Aorta (tissue), 5 donors: Measurements from ENCODE around the gene PTPRN2. TPM values are rescaled to one million over a fixed set of nuclear protein-coding genes. Genes with fewer than 3 reads are reported as not detected.
"Not testable (repeated sequence)": the region's sequence is repeated elsewhere in the genome, so short reads cannot be mapped to it uniquely, and the experiment has no call there.

Experiments used
- ATAC-seq: fragments of 200-7000 bp; cut with Tn5 transposase; one replicate; pipeline ENCODE4 v1.9.1; 2022; ENCODE audit warnings: moderate library complexity; ENCODE audit not compliant: low FRiP score
- DNase-seq, 2 donors: peaks; one replicate each; pipeline ENCODE4 v3.0.0-alpha.2; 2020
- H3K27ac ChIP-seq, 2 donors: one replicate each; pipeline ENCODE4 v1.5.1; 2013; ENCODE audit warnings: low read length in 2 of 2, mild to moderate bottlenecking in 2 of 2, moderate library complexity in 2 of 2, control low read depth in 1 of 2, inconsistent platforms in 1 of 2, low read depth in 1 of 2
- H3K27me3 ChIP-seq, 2 donors: one replicate each; pipeline ENCODE4 v1.6.1; 2013; ENCODE audit warnings: control low read depth in 1 of 2, low read length in 1 of 2, mild to moderate bottlenecking in 1 of 2, moderate library complexity in 1 of 2; ENCODE audit not compliant: insufficient read depth in 2 of 2, control insufficient read depth in 1 of 2
- H3K36me3 ChIP-seq, 2 donors: one replicate each; pipeline ENCODE4 v1.6.1; 2013; ENCODE audit warnings: control low read depth in 1 of 2, low read length in 1 of 2, mild to moderate bottlenecking in 1 of 2; ENCODE audit not compliant: insufficient read depth in 2 of 2, control insufficient read depth in 1 of 2
- H3K4me1 ChIP-seq, 2 donors: one replicate each; pipeline ENCODE4 v1.6.1; 2013; ENCODE audit warnings: low read length in 2 of 2, control low read depth in 1 of 2, mild to moderate bottlenecking in 1 of 2, moderate library complexity in 1 of 2; ENCODE audit not compliant: insufficient read depth in 2 of 2, control insufficient read depth in 1 of 2
- H3K4me3 ChIP-seq, 2 donors: one replicate each; pipeline ENCODE4 v1.5.1; 2013; ENCODE audit warnings: low read length in 2 of 2, control low read depth in 1 of 2, mild to moderate bottlenecking in 1 of 2
- H3K9me3 ChIP-seq: one replicate; pipeline ENCODE4 v1.6.1; 2013; ENCODE audit warnings: mild to moderate bottlenecking, low read length; ENCODE audit not compliant: control insufficient read depth
- WGBS, 2 donors: extraction: QIAGEN DNeasy Blood & Tissue Kit; methylation state at CpG; one replicate each; pipeline ENCODE4 v1.1.7; 2013; 5-methylcytosine and 5-hydroxymethylcytosine counted together
- intact Hi-C, 2 donors: fragments of 100-400 bp; cut with DNase I; formaldehyde crosslinking; loops; one replicate each; pipeline versions ENCODE4 v1.14.2 to v1.15.0; 2022
- polyA plus RNA-seq, 2 donors: library from polyadenylated mRNA; stranded (reverse); fragments of 200-250 nt; gene quantifications; one replicate each; pipeline ENCODE4 v1.2.3, GENCODE V29; 2013
- total RNA-seq, 2 donors: library from RNA; stranded (reverse); fragmentation: NEBNext Ultra II Directional; extraction: Animal tissue kit (Norgen Biotek cat#: 25700); gene quantifications; one replicate each; pipeline ENCODE4 v1.2.1, GENCODE V29; 2021
- donor health status: healthy with polysubstance abuse.
- donor health status: Bipolar disorder and iron deficiency.
- donor health status: DM: no; HTN: no; CAD: no.
- donor health status: DM: no; HTN: no; CAD: no.
- donor health status: DM: yes; HTN: yes; CAD: no.

PTPRN2 gene
- total and polyA plus RNA-seq, 4 donors: 0.67 to 3.3 (median 1.4) TPM

DNA sequence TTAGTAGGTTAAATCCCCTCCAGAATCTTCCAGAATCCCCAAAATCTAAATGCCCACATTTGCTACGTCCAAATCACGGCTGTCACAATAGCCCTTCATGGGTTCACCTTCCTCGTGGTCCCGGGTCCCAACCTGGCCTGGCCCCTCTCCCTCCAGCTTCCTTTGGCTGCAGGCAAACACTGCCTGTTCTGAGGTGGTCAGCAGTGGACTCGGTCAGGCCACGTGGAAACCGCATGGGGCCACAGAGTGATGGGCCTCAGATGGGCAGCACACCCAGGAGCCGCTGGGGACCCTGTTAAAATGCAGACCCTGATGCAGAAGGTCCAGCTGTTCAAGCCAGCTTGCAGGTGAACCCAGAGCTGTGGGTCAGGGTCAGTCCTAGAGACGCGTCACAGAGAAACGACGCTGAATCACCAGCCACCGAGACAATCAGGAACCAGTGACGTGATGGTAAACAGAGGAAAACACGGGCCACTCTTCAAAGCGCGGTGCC lies 662.2 kb downstream of the PTPRN2 start:
- H3K36me3 ChIP-seq: no peaks in the 10 kb centered on the region
- DNase-seq: peak in 1 of 2 donors; percentile 37
- intact Hi-C loops: no loop called here
- peaks cover 4% of the 10 kb centered on the region for H3K9me3 ChIP-seq
- no peak overlapping the region for H3K27ac ChIP-seq
- WGBS, 2 donors: 84 to 85% methylated on average over 17 of the region's 17 CpGs
- no peaks in the 10 kb centered on the region for H3K4me1 ChIP-seq
- no peaks in the 10 kb centered on the region for H3K27me3 ChIP-seq
- no peak for ATAC-seq
- no peak overlapping the region for H3K4me3 ChIP-seq

DNA sequence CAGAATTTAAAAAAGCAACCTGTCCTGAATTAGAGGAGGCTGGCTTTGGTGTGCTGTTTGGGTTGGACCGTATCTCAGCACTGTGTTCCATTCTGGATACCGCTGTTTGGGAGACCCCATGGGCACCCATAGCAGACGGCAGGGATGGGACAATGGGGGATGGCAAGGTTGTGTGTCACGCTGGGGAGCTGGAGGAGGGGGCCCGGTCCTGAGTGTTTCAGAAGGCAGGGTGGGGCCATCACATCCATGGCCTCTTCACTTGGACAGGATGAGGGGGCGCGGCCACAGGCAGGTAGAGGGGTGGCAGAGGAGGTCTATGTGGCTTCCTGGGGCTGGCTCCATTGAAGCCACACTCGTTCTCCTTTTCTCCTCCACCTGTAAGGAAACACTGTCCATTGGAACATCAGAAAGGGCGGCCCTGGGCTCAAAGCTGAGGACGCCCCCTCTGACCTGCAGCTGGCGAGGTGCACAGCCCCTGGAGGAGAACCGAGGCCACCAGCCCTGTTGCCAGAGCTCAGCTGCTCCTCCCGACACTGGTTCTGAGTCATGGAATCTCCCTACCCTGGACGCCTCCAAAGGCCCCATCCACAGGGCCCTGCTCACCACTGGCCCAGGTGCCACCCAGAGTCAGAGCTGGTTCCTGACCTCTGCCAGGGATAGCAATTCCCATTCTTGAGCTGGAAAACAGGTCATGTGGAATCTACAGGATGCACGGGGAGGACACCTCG lies 663.6 kb downstream of the PTPRN2 start:
- H3K36me3 ChIP-seq: no peaks in the 10 kb centered on the region
- WGBS, 2 donors: 85% methylated on average over 16 of the region's 16 CpGs
- H3K27ac ChIP-seq: no peak overlapping the region
- H3K27me3 ChIP-seq: no peaks in the 10 kb centered on the region
- no peak for ATAC-seq
- intact Hi-C loops: no loop called here
- peak in 1 of 2 donors; percentile 49 for DNase-seq
- peaks cover 4% of the 10 kb centered on the region for H3K9me3 ChIP-seq
- H3K4me1 ChIP-seq: no peaks in the 10 kb centered on the region
- H3K4me3 ChIP-seq: no peak overlapping the region

DNA sequence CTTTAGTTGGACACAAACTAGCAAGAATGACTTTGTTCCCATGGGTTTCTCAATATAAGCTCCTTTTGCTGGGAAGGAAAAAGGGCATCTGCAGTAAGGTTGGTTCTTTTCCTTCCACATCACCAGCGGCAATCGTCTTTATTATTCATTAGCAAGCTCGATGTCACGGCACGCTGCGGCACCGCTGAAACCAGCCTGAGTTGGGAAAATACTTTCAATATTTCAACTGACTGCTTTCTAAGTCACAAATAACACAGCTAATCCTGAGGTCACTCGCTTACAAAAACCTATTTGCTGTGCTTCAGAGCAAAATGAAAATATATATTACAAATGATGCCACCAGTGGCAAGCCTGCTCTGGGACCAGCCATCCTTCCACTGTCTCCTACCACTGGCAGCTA lies 665.0 kb downstream of the PTPRN2 start:
- no peak overlapping the region for H3K27ac ChIP-seq
- DNase-seq (peak in 1 of 2 donors; percentile 27), ATAC-seq (no peak)
- H3K27me3 ChIP-seq: no peaks in the 10 kb centered on the region
- no peak overlapping the region for H3K4me3 ChIP-seq
- peaks cover 4% of the 10 kb centered on the region for H3K9me3 ChIP-seq
- no peaks in the 10 kb centered on the region for H3K36me3 ChIP-seq
- intact Hi-C loops: no loop called here
- H3K4me1 ChIP-seq: no peaks in the 10 kb centered on the region
- 81 to 83% methylated on average over 8 of the region's 8 CpGs for WGBS, 2 donors

DNA sequence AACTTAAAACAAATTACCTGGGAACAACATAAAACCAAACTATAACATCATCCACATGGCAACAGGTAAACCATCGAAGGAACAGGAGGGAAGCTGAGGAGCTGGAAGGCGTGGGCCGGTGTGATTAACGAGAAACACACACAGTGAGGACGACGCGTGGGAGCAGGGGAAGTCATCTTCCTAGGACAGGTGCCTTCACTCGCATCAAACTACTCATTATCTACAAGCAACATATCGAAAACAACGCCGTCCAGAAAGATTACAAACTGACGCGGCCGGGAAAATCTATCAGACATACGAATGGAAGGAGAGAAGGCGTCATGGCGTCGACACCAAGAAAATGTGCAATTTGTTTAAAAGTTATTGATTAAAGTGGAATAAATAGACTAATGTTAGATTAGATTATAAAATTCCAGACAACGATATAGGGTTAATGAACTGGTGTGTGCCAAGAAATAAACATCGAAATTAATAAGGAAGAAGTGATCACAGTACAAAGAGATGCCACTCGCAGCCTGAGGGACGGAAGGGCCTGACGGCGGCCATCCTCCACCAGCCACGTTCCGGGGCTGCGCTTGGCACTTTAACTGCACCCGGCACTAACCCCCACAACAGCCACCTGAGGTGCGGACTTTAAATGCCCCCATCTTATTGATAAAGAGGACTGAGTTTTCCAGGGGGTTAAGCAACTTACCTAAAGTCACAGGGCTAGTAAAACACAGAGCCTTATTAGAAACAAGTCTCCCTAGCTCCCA lies 669.1 kb downstream of the PTPRN2 start:
- intact Hi-C loops: no loop called here
- Histone ChIP-seq H3K27ac (no peak overlapping the region), H3K36me3 (no peaks in the 10 kb centered on the region), H3K4me3 (no peak overlapping the region), H3K9me3 (peaks cover 6% of the 10 kb centered on the region), H3K4me1 (no peaks in the 10 kb centered on the region), H3K27me3 (no peaks in the 10 kb centered on the region)
- DNase-seq (peak in 1 of 2 donors; percentile 44), ATAC-seq (no peak)
- WGBS, 2 donors: 87 to 90% methylated on average over 29 of the region's 29 CpGs

DNA sequence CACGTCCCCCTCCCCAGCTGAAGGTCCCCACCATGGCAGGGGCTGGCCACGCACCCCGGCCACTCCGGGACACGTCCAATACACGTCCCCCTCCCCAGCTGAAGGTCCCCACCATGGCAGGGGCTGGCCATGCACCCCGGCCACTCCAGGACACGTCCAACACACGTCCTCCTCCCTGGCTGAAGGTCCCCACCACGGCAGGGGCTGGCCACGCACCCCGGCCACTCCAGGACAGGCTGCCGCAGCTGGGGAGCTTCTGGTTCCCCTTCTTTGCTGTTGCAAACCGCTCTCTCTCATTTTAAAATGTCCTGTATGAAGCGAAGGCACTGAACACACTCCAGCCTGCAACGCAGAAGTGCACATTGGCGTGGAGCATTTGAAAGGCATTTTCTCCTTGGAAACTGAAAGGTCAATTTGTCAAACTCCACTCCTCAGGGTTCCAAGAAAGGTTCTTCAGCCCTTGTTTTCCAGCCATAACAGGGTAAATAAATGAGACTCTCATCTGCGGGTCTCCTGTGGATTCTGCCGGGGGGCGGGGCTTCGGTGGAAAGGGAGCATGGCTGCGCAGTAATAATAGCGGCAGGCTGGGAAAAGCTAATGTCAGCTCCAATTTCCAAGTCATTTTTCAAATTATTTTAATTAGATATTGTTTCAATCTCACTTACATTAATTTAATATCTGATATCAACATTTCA lies 670.5 kb downstream of the PTPRN2 start:
- Histone ChIP-seq H3K4me1 (no peaks in the 10 kb centered on the region), H3K36me3 (no peaks in the 10 kb centered on the region), H3K4me3 (no peak overlapping the region), H3K9me3 (peaks cover 6% of the 10 kb centered on the region), H3K27me3 (no peaks in the 10 kb centered on the region), H3K27ac (no peak overlapping the region)
- peak in 1 of 2 donors; percentile 57 for DNase-seq
- no peak for ATAC-seq
- intact Hi-C loops: no loop called here
- WGBS, 2 donors: 87 to 88% methylated on average over 22 to 23 of the region's 23 CpGs

DNA sequence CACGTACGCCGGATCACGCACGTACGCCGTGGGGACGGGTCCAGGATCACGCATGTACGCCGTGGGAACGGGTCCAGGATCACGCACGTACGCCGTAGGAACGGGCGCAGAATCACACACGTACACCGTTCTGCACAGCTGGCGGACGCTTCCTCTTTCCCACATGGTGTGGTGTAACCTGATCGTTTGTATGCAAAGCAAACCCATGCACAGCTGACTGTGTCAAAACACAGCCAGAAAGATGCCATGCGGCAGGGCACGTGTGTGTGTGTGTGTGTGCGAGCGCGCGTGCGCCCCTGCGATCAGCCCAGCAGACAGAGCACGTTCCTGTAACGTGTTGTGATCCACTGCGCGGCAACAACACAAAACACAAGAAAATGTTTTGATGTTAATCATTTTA lies 677.2 kb downstream of the PTPRN2 start:
- Histone ChIP-seq H3K4me3 (no peak overlapping the region), H3K9me3 (no peaks in the 10 kb centered on the region), H3K4me1 (no peaks in the 10 kb centered on the region), H3K27ac (no peak overlapping the region), H3K36me3 (no peaks in the 10 kb centered on the region), H3K27me3 (no peaks in the 10 kb centered on the region)
- intact Hi-C loops: no loop called here
- DNase-seq (peak in 1 of 2 donors; percentile 58), ATAC-seq (no peak)
- whole genome bisulfite sequencing, 2 donors: 93 to 94% methylated on average over 34 to 35 of the region's 35 CpGs

DNA sequence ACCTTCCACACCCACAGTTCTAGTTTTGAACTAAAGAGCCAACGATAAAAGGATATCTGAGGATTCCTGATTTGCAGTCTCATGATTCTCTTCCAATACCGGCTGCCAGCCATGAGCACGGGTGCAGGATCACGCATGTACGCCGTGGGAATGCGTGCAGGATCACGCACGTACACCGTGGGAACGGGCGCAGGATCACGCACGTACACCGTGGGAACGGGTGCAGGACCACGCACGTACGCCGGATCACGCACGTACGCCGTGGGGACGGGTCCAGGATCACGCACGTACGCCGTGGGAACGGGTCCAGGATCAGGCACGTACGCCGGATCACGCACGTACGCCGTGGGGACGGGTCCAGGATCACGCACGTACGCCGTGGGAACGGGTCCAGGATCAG lies 677.6 kb downstream of the PTPRN2 start:
- H3K36me3 ChIP-seq, H3K9me3 ChIP-seq, ATAC-seq, H3K4me1 ChIP-seq, intact Hi-C loops, H3K27ac ChIP-seq, H3K4me3 ChIP-seq, H3K27me3 ChIP-seq: not testable (repeated sequence)
- peak in 1 of 2 donors; percentile 22 for DNase-seq
- WGBS, 2 donors: 96 to 97% methylated on average over 29 to 43 of the region's 43 CpGs

DNA sequence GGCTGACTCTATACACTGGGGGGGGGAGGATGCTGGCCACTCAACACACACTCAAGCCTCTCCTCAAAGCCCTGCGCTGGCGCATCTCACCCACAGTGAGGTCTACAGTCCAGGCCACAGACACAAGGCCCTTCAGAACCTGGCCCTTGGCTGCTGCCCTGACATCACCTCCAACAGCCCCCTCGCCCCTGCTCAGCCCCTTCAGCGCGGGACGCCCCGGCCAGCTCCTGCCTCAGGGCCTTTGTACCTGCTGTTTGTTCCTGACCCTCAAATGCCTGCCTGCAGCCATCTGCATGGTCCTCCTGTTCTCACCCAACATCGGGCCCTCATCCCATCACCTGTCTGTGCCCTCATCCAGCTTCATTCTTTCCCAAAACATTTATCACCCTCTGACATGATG lies 678.3 kb downstream of the PTPRN2 start:
- Histone ChIP-seq H3K27ac (no peak overlapping the region), H3K4me1 (no peaks in the 10 kb centered on the region), H3K27me3 (no peaks in the 10 kb centered on the region), H3K36me3 (no peaks in the 10 kb centered on the region), H3K4me3 (no peak overlapping the region), H3K9me3 (no peaks in the 10 kb centered on the region)
- 93 to 94% methylated on average over 8 of the region's 8 CpGs for WGBS, 2 donors
- intact Hi-C loops: no loop called here
- peak in 1 of 2 donors; percentile 40 for DNase-seq
- peak; percentile 34 for ATAC-seq
